CD14-positive monocyte (primary cell): ENCODE data around the gene KIAA0753. TPM values are rescaled to one million over a fixed set of nuclear protein-coding genes. Genes with fewer than 3 reads are reported as not detected.

Experiments
- DNase-seq, 3 donors: peaks; one replicate each; pipeline ENCODE4 v3.0.0-alpha.2; 2011 to 2022
- H2AFZ ChIP-seq: 2 replicates; pipeline ENCODE4 v1.6.0; 2012; ENCODE audit warnings: mild to moderate bottlenecking, low read depth, low read length, inconsistent platforms; ENCODE audit not compliant: insufficient read depth, poor library complexity, severe bottlenecking
- H3K27ac ChIP-seq, 2 donors: 1 replicate in 1 of 2; 2 replicates in 1 of 2; pipeline ENCODE4 v1.5.1; 2012 to 2013; ENCODE audit warnings: low read length in 2 of 2, control low read depth in 1 of 2, inconsistent platforms in 1 of 2, low read depth in 1 of 2, mild to moderate bottlenecking in 1 of 2
- H3K27me3 ChIP-seq, 2 donors: one replicate each; pipeline versions ENCODE4 v1.6.0 to v1.6.1; 2011 to 2013; ENCODE audit warnings: low read length in 2 of 2; ENCODE audit not compliant: control insufficient read depth in 2 of 2, insufficient read depth in 2 of 2
- H3K36me3 ChIP-seq, 2 donors: replicated peaks in 1 of 2; 1 replicate in 1 of 2; 2 replicates in 1 of 2; pipeline versions ENCODE4 v1.5.1 to v1.6.1; 2012 to 2013; ENCODE audit warnings: low read length in 2 of 2, control low read depth in 1 of 2, inconsistent platforms in 1 of 2, mild to moderate bottlenecking in 1 of 2; ENCODE audit not compliant: insufficient read depth in 2 of 2, control insufficient read depth in 1 of 2
- H3K4me1 ChIP-seq, 2 donors: 1 replicate in 1 of 2; 2 replicates in 1 of 2; pipeline versions ENCODE4 v1.5.1 to v1.6.1; 2012 to 2013; ENCODE audit warnings: low read length in 2 of 2, control low read depth in 1 of 2, inconsistent platforms in 1 of 2, mild to moderate bottlenecking in 1 of 2, moderate library complexity in 1 of 2; ENCODE audit not compliant: insufficient read depth in 2 of 2, control insufficient read depth in 1 of 2
- H3K4me2 ChIP-seq: replicated peaks from 2 replicates; pipeline ENCODE3; 2012; ENCODE audit warnings: low read length, moderate library complexity, mild to moderate bottlenecking; ENCODE audit not compliant: poor library complexity, severe bottlenecking; ENCODE audit errors: extremely low read depth
- H3K4me3 ChIP-seq, 3 experiments: fragments of 200-600 bp in 1 of 3; sonication (generic) in 1 of 3; replicated peaks in 1 of 3; 1 replicate in 2 of 3; 2 replicates in 1 of 3; pipeline ENCODE4 v1.5.1; 2011 to 2013; ENCODE audit warnings: low read length in 3 of 3, mild to moderate bottlenecking in 3 of 3, control low read depth in 2 of 3, low read depth in 2 of 3, inconsistent platforms in 1 of 3, moderate library complexity in 1 of 3
- H3K79me2 ChIP-seq: 2 replicates; pipeline ENCODE4 v1.6.0; 2012; ENCODE audit warnings: mild to moderate bottlenecking, control low read depth, inconsistent platforms, low read length, moderate library complexity; ENCODE audit not compliant: insufficient read depth
- H3K9ac ChIP-seq: 2 replicates; pipeline ENCODE4 v1.6.0; 2017; ENCODE audit warnings: low read length, mild to moderate bottlenecking; ENCODE audit not compliant: insufficient read depth, poor library complexity, severe bottlenecking
- H3K9me3 ChIP-seq, 2 donors: replicated peaks in 1 of 2; 1 replicate in 1 of 2; 2 replicates in 1 of 2; pipeline versions ENCODE4 v1.5.1 to v1.6.1; 2012 to 2013; ENCODE audit warnings: low read length in 2 of 2, control low read depth in 1 of 2; ENCODE audit not compliant: control insufficient read depth in 1 of 2, insufficient read depth in 1 of 2
- H4K20me1 ChIP-seq: 2 replicates; pipeline ENCODE4 v1.6.0; 2012; ENCODE audit warnings: mild to moderate bottlenecking, low read length, control low read depth, moderate library complexity; ENCODE audit not compliant: insufficient read depth
- H3K27ac Mint-ChIP-seq, 7 donors: one replicate each; pipeline ENCODE4 v1.8.0; 2020; ENCODE audit warnings: mild to moderate bottlenecking in 7 of 7, mixed read lengths in 7 of 7, moderate library complexity in 6 of 7, inconsistent platforms in 2 of 7
- H3K27me3 Mint-ChIP-seq, 3 donors: one replicate each; pipeline ENCODE4 v1.8.0; 2021 to 2022; ENCODE audit warnings: low read depth in 3 of 3, mild to moderate bottlenecking in 3 of 3, mixed read lengths in 3 of 3, moderate library complexity in 3 of 3, inconsistent platforms in 1 of 3
- H3K36me3 Mint-ChIP-seq, 2 donors: one replicate each; pipeline ENCODE4 v1.8.0; 2020; ENCODE audit warnings: mixed read lengths in 2 of 2, inconsistent platforms in 1 of 2, mild to moderate bottlenecking in 1 of 2
- H3K4me1 Mint-ChIP-seq: one replicate; pipeline ENCODE4 v1.8.0; 2020; ENCODE audit warnings: mild to moderate bottlenecking, mixed read lengths
- H3K4me3 Mint-ChIP-seq, 2 donors: one replicate each; pipeline ENCODE4 v1.8.0; 2020; ENCODE audit warnings: mild to moderate bottlenecking in 2 of 2, mixed read lengths in 2 of 2, moderate library complexity in 1 of 2
- H3K9me3 Mint-ChIP-seq, 7 donors: one replicate each; pipeline ENCODE4 v1.8.0; 2020 to 2022; ENCODE audit warnings: mixed read lengths in 7 of 7, mild to moderate bottlenecking in 6 of 7, moderate library complexity in 6 of 7, inconsistent platforms in 2 of 7
- CTCF ChIP-seq: fragments of 200-600 bp; IDR thresholded peaks from one replicate; pipeline ENCODE4 v1.8.0; 2022; ENCODE audit warnings: antibody characterized with exemption, mild to moderate bottlenecking
- WGBS: methylation state at CpG from one replicate; pipeline ENCODE4 v1.1.5; 2013; ENCODE audit warnings: missing lambda C conversion rate; ENCODE audit not compliant: insufficient coverage; 5-methylcytosine and 5-hydroxymethylcytosine counted together
- intact Hi-C, 2 donors: fragments of 100-400 bp; cut with micrococcal nuclease; formaldehyde crosslinking; loops; one replicate each; pipeline versions ENCODE4 v1.15.0 to v1.15.1; 2023
- polyA plus RNA-seq, 3 donors: library from polyadenylated mRNA; depleted of rRNA in 1 of 3; unstranded in 2 of 3; stranded (reverse) in 1 of 3; fragments of 300-500 nt in 2 of 3; fragments of >200 nt in 1 of 3; fragmentation: Illumina TruSeq in 2 of 3; gene quantifications; 1 replicate in 2 of 3; 2 replicates in 1 of 3; pipeline ENCODE4 v1.2.3, GENCODE V29; 2012 to 2021

KIAA0753 gene
- polyA plus RNA-seq, 3 donors = 1.7 to 6.6 (median 3.5) TPM

GRCh38 chr17:6559753-6560215, 80.7 kb downstream of the KIAA0753 start:
- H3K9ac ChIP-seq = no peak overlapping the region
- peaks cover 48 to 58% (median 51%) of the 10 kb centered on the region in 3 donors for H3K27me3 Mint-ChIP-seq
- no peak for DNase-seq
- H3K4me3 ChIP-seq = no peak overlapping the region
- H3K4me1 Mint-ChIP-seq = peaks cover 9% of the 10 kb centered on the region
- peaks cover 5 to 23% (median 7%) of the 10 kb centered on the region in 7 donors for H3K9me3 Mint-ChIP-seq
- no peak overlapping the region for H3K27ac ChIP-seq
- H3K79me2 ChIP-seq = no peaks in the 10 kb centered on the region
- H3K4me1 ChIP-seq = peaks cover 0 to 10% of the 10 kb centered on the region in 2 donors
- H3K27ac Mint-ChIP-seq = no peak overlapping the region
- H3K4me2 ChIP-seq = no peak overlapping the region
- peaks cover 0 to 4% of the 10 kb centered on the region in 2 donors for H3K36me3 Mint-ChIP-seq
- intact Hi-C loops = no loop called here
- H3K27me3 ChIP-seq = peaks cover 25 to 34% of the 10 kb centered on the region in 2 donors
- H3K4me3 Mint-ChIP-seq = no peak overlapping the region
- peaks cover 0 to 16% of the 10 kb centered on the region in 2 donors for H3K9me3 ChIP-seq
- TF ChIP-seq CTCF = no peak
- no peak overlapping the region for H2AFZ ChIP-seq
- 98% methylated on average over 4 of the region's 5 CpGs for WGBS
- H4K20me1 ChIP-seq = no peaks in the 10 kb centered on the region
- H3K36me3 ChIP-seq = no peaks in the 10 kb centered on the region

GRCh38 chr17:6558932-6559752, 81.4 kb downstream of the KIAA0753 start:
- no peaks in the 10 kb centered on the region for H3K79me2 ChIP-seq
- peaks cover 0 to 18% of the 10 kb centered on the region in 2 donors for H3K9me3 ChIP-seq
- peaks cover 31 to 41% of the 10 kb centered on the region in 2 donors for H3K27me3 ChIP-seq
- no peak overlapping the region for H3K4me3 ChIP-seq
- 92% methylated on average over 10 of the region's 11 CpGs for WGBS
- no peak overlapping the region for H3K27ac ChIP-seq
- TF ChIP-seq CTCF = no peak
- H3K4me3 Mint-ChIP-seq = no peak overlapping the region
- intact Hi-C loops = no loop called here
- H3K9ac ChIP-seq = no peak overlapping the region
- H4K20me1 ChIP-seq = no peaks in the 10 kb centered on the region
- H2AFZ ChIP-seq = no peak overlapping the region
- no peaks in the 10 kb centered on the region for H3K36me3 ChIP-seq
- peaks cover 0 to 7% of the 10 kb centered on the region in 2 donors for H3K36me3 Mint-ChIP-seq
- no peak overlapping the region for H3K4me2 ChIP-seq
- H3K4me1 Mint-ChIP-seq = peaks cover 10% of the 10 kb centered on the region
- DNase-seq = no peak
- peaks cover 0 to 10% of the 10 kb centered on the region in 2 donors for H3K4me1 ChIP-seq
- H3K27ac Mint-ChIP-seq = peak overlapping the region in 1 of 7 donors; percentile 48
- H3K9me3 Mint-ChIP-seq = peaks cover 5 to 27% (median 7%) of the 10 kb centered on the region in 7 donors
- H3K27me3 Mint-ChIP-seq = peaks cover 55 to 64% (median 58%) of the 10 kb centered on the region in 3 donors
